Epithelial cell of prostate (primary cell): Measurements from ENCODE around the gene ESRRB.
"Not testable (repeated sequence)": the region's sequence is repeated elsewhere in the genome, so short reads cannot be mapped to it uniquely, and the experiment has no call there.

Experiments
- DNase-seq: peaks from one replicate; pipeline ENCODE4 v3.0.0-alpha.2; 2011; ENCODE audit warnings: low read depth, low spot score
- H3K27ac ChIP-seq: fragments of 450-650 bp; 2 replicates; pipeline ENCODE4 v1.5.1; 2017; ENCODE audit warnings: mild to moderate bottlenecking

ESRRB gene

GRCh38 chr14:76531085-76531484, 155.1 kb downstream of the ESRRB start:
- peak overlapping the region; percentile 40 for H3K27ac ChIP-seq

DNA sequence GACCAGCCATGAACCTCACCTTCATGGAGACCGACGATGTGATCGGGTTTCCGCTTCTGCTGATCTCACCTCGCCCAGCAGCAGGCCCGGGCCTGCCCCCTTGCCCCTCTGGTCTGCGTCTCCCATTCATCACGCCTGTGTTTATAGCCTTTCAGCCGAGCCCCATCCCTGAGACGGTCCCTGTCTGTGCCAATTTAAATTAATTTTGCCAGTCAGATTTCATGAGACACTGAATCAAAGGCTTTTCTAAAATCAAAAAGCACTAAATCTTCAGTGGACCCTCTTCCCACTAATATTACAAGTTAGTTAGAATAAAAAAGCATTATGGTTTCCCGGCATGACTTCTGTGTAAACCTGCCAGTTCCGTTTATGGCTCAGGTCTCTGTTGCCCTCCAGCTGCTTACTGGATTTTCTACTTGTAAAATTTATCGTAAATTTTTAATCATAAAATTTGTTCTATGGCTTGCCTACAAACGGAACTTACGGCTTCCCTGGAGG, 155.9 kb downstream of the ESRRB start:
- peak; percentile 40 for DNase-seq
- peak overlapping the region; percentile 40 for H3K27ac ChIP-seq

More at GRCh38 chr14:76531085-76531484, 155.1 kb downstream of the ESRRB start:
- DNase-seq = no peak

- DNase-seq, H3K27ac ChIP-seq: not testable (repeated sequence)
These were observed 160.7 kb downstream of the ESRRB start for GRCh38 chr14:76536636-76537035.

DNA sequence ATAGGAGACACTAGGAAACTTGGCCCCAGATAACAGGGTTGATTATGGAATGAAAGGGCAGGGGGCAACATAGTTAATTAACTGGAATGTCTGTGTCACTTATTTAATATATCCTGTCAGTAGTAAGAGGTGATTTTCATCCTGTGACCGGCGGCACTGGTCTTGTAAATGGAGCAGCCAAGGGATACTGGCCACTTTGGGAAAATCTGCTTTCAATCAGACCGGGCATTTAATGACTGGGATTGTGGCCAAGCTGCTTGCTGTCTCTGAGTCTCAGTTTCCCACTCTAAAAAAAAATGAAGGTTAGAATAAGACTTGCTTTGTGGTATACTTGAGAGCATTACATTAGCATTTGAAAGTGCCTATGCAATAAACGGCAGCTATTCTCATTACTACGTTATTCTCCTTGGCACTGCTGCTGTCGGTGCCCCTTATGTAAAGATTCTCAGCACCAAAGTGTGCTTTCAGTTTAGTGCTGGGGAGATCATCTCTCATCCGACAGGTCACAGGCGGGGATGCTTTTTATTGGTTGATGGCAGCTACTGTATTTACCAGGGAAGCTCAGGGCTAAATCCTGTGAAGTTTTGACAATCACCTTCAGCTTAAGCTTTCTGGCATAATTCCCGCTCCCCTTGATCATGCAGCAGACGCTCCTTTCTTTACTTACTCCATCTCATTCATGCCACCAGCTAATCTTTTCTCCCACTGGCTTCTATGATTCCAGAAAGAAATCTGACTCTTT, 162.1 kb downstream of the ESRRB start:
- no peak overlapping the region for H3K27ac ChIP-seq
- DNase-seq = no peak

GRCh38 chr14:76538648-76539008, 162.7 kb downstream of the ESRRB start:
- no peak overlapping the region for H3K27ac ChIP-seq
- DNase-seq = no peak

DNA sequence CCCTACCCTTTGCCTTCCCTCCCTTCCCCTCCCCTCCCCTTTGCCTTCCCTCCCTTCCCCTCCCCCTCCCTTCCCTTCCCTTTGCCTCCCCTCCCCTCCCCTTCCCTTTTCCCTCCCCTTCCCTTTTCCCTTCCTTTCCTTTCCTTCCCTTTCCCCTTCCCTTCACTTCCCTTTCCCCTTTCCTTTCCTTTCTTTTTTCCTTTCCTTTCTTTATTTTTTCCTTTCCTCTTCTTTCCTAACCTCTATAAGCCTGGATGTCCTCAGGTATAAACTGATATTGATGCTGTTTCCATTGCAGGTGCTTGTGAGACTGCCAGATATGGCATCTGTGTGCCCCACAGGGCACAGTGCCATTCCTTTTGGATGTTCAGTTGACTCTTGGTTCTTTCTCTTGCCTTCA, 163.2 kb downstream of the ESRRB start:
- no peak overlapping the region for H3K27ac ChIP-seq
- DNase-seq = no peak

DNA sequence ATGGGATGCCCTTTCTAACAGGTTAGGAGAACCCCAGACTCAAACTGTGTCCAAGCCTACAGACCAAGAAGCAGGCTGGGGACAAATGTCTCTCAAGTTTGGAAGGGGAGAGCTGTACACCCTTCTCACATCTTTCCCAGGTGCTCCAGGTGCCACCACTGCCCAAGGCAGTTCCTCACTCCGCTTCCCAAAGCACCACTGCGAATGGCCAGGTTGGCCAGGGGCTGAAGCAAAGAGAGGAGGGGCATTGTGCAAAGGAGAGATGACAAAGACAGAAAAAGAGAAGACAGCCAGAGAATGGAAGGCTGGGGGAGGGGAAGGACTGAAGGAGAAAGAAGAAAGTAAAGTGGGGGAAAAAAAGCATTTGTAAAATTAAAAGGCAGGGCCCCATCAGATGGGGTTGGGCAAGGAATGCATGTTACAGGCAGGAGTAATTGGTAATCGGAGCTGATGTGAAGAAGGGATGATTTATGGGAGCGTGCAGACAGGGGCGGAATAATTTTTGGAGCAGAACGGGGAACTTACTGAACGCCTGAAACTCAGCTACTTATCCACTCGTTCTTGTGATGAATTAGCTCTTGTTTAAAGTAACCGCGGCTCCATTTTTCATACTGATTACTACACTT, 165.8 kb downstream of the ESRRB start:
- no peak for DNase-seq
- no peak overlapping the region for H3K27ac ChIP-seq

- DNase-seq = no peak
- peak overlapping the region; percentile 73 for H3K27ac ChIP-seq
These were observed 170.7 kb downstream of the ESRRB start for GRCh38 chr14:76546426-76547221.

GRCh38 chr14:76547831-76548230, 171.9 kb downstream of the ESRRB start:
- DNase-seq = no peak
- H3K27ac ChIP-seq = peak overlapping the region; percentile 73

DNA sequence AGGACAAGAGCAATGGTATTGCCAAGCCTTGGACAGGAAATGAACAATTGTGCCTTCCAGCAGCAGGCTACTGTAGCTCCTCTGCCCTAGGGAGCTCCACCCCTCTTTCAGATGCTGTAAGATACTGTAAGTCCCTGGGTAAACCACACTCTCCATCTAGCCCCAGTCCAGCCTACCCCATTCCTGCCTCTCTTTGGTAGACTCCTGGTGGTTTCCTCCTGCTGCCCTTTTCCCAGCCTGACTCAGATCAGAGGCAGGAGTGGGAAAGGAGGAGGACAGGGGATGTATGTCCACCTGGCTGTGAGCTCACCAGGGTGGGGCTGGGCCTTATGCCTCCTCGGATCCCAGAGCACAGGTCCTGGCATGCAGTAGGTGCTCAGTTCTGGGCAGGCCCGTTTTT, 174.6 kb downstream of the ESRRB start:
- peak; percentile 99 for DNase-seq
- peak overlapping the region; percentile 100 for H3K27ac ChIP-seq

DNA sequence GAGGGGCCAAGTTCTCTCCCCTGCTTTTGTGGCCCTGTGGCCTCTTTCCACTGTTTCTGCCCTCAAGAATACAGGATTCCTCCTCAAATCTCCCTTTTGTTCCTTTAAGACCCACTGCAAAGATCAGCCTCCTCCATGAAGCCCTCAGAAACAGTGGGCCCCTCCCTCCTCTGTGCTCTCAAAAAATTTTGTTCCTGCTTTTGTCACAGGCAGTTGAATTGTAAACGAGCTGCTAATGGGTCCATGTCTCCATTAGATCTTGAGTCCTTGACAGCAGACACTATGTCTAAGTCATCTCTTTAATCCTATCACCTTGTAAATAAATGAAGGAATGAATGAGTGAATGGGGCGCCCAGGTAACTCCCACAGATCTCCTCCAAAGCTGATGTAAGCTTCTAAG, 175.2 kb downstream of the ESRRB start:
- no peak for DNase-seq
- peak overlapping the region; percentile 100 for H3K27ac ChIP-seq
